ENCODE results near the gene TMEM225B. TPM values are rescaled to one million over a fixed set of nuclear protein-coding genes. Genes with fewer than 3 reads are reported as not detected.

Gene TMEM225B
- total RNA-seq, 4 donors from 2014 or later, result not detected

GRCh38 chr7:99643464-99643863, 45.4 kb downstream of the TMEM225B start:
- TF ChIP-seq POLR2A (IDR thresholded peaks at IDR 0.05) (no peak), CTCF (IDR thresholded peaks at IDR 0.05 in 4 of 5, conservative IDR thresholded peaks at IDR 0.05 in 1 of 5) (no peak)
- DNase-seq, result no peak
- in situ Hi-C loops (cut with MboI; ENCODE audit: low sequenced_read_pairs in 4 of 4) (loop anchor here in 1 of 4 donors (25.0 kb wide), 1 partner anchor 194 kb away; the partner anchor contains the start of gene CYP3A43), intact Hi-C loops (cut with DNase I; ENCODE audit: low total_unique reads) (no loop called here)
- Histone ChIP-seq H3K4me1 (no peaks in the 10 kb centered on the region), H3K36me3 (no peaks in the 10 kb centered on the region), H3K27ac (no peak overlapping the region), H3K4me3 (no peak overlapping the region), H3K27me3 (no peaks in the 10 kb centered on the region), H3K9me3 (no peaks in the 10 kb centered on the region)
- no peak for ATAC-seq

- in situ Hi-C loops (cut with MboI; ENCODE audit: low sequenced_read_pairs in 4 of 4) (loop anchor here in 1 of 4 donors (25.0 kb wide), 1 partner anchor 193 kb away; the partner anchor contains the start of gene CYP3A43), intact Hi-C loops (cut with DNase I; ENCODE audit: low total_unique reads) (no loop called here)
- no peak for ATAC-seq
- no peaks in the 10 kb centered on the region for H3K9me3 ChIP-seq
- no peak overlapping the region for H3K4me3 ChIP-seq
- no peak for DNase-seq
- TF ChIP-seq POLR2A (IDR thresholded peaks at IDR 0.05) (no peak), CTCF (IDR thresholded peaks at IDR 0.05 in 4 of 5, conservative IDR thresholded peaks at IDR 0.05 in 1 of 5) (no peak)
- H3K27me3 ChIP-seq, result no peaks in the 10 kb centered on the region
- no peaks in the 10 kb centered on the region for H3K4me1 ChIP-seq
- no peak overlapping the region for H3K27ac ChIP-seq
- no peaks in the 10 kb centered on the region for H3K36me3 ChIP-seq
Measured at GRCh38 chr7:99644431-99644830, 46.4 kb downstream of the TMEM225B start.

DNA sequence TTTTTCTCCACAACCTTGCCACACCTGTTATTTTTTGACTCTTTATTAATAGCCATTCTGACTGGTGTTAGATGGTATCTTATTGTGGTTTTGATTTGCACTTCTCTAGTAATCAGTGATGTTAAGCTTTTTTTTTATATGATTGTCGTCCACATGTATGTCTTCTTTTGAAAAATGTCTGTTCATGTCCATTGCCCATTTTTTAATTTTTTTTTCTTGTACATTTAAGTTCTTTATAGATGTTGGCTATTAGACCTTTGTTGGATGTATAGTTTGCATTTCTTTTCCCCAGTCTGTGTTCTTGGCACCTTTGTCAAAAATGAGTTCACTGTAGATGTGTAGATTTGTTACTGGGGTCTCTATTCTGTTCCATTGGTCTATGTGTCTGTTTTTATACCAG, 47.5 kb downstream of the TMEM225B start:
- in situ Hi-C loops (cut with MboI; ENCODE audit: low sequenced_read_pairs in 4 of 4), result loop anchor here in 1 of 4 donors (25.0 kb wide), 1 partner anchor 192 kb away; the partner anchor contains the start of gene CYP3A43
- no peak for ATAC-seq
- Histone ChIP-seq H3K9me3 (no peaks in the 10 kb centered on the region), H3K27me3 (no peaks in the 10 kb centered on the region), H3K36me3 (no peaks in the 10 kb centered on the region), H3K4me1 (no peaks in the 10 kb centered on the region), H3K4me3 (no peak overlapping the region), H3K27ac (no peak overlapping the region)
- no peak for TF ChIP-seq POLR2A (IDR thresholded peaks at IDR 0.05)
- no peak for TF ChIP-seq CTCF (IDR thresholded peaks at IDR 0.05 in 4 of 5, conservative IDR thresholded peaks at IDR 0.05 in 1 of 5)
- intact Hi-C loops (cut with DNase I; ENCODE audit: low total_unique reads), result no loop called here
- DNase-seq, result no peak

- in situ Hi-C loops (cut with MboI; ENCODE audit: low sequenced_read_pairs in 4 of 4) (loop anchor here in 1 of 4 donors (25.0 kb wide), 1 partner anchor 188 kb away; the partner anchor contains the start of gene CYP3A43), intact Hi-C loops (cut with DNase I; ENCODE audit: low total_unique reads) (no loop called here)
- no peak for DNase-seq
- TF ChIP-seq CTCF (IDR thresholded peaks at IDR 0.05 in 4 of 5, conservative IDR thresholded peaks at IDR 0.05 in 1 of 5), result no peak
- TF ChIP-seq POLR2A (IDR thresholded peaks at IDR 0.05), result no peak
- ATAC-seq, result no peak
- Histone ChIP-seq H3K27me3 (no peaks in the 10 kb centered on the region), H3K27ac (no peak overlapping the region), H3K4me3 (no peak overlapping the region), H3K4me1 (no peaks in the 10 kb centered on the region), H3K36me3 (no peaks in the 10 kb centered on the region), H3K9me3 (no peaks in the 10 kb centered on the region)
Measured at GRCh38 chr7:99648843-99649242, 50.8 kb downstream of the TMEM225B start.

GRCh38 chr7:99651290-99651689, 53.2 kb downstream of the TMEM225B start:
- Histone ChIP-seq H3K27me3 (no peaks in the 10 kb centered on the region), H3K4me3 (no peak overlapping the region), H3K27ac (no peak overlapping the region), H3K36me3 (no peaks in the 10 kb centered on the region), H3K9me3 (no peaks in the 10 kb centered on the region), H3K4me1 (no peaks in the 10 kb centered on the region)
- in situ Hi-C loops (cut with MboI; ENCODE audit: low sequenced_read_pairs in 4 of 4) (no loop called here), intact Hi-C loops (cut with DNase I; ENCODE audit: low total_unique reads) (no loop called here)
- TF ChIP-seq POLR2A (IDR thresholded peaks at IDR 0.05) (no peak), CTCF (IDR thresholded peaks at IDR 0.05 in 4 of 5, conservative IDR thresholded peaks at IDR 0.05 in 1 of 5) (no peak)
- ATAC-seq (no peak), DNase-seq (no peak)
